8988T (cell line): ENCODE results near the gene TSPY8.
"Not testable (repeated sequence)": the region's sequence is repeated elsewhere in the genome, so short reads cannot be mapped to it uniquely, and the experiment has no call there.

Experiments
- DNase-seq: peaks from one replicate; pipeline ENCODE4 v3.0.0; 2011

Gene TSPY8

GRCh38 chrY:9357497-9357896, at the start of gene TSPY8:
Gene TSPY8 (plus strand): TSS chrY:9357797. CDS start chrY:9357843, 46 bp downstream.
- not testable (repeated sequence) for DNase-seq

DNA sequence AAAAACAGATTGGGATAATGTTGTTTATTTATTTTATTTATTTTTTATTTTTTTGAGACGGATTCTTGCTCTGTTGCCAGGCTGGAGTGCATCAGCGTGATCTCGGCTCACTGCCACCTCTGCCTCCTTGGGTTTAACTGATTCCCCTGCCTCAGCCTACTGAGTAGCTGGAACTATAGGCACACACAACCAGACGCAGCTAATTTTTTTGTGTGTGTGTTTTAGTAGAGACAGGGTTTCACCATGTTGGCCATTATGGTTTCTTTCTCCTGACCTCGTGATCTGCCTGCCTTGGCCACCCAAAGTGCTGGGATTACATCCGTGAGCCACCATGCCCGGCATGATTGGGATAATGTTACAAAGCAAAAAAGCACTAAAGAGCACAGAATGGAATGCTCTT, 36.6 kb upstream of the TSPY8 start:
- no peak for DNase-seq

DNA sequence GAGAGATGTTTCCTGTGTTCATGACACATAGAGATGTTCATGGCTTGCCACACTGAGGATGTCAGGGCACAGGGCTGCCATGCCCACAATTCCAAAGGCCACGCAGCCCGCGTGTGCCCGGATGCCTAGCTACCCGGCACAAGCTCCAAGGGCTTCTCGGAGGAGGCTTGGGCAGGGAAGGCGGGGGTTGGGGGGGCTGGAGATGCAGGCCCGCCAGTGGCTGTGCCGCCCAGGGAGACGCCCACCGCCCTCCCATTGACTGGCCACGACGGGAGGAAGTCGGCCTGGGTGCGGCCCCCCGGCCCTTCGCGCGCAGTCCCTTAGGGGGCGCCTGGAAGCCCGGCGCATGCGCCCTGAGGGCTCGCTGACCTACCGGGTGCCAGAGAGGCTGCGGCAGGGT, 20.4 kb upstream of the TSPY8 start, which contains the start of gene TSPY4:
Gene TSPY4 (plus strand): TSS at position 301 of the 400 bp plus-strand sequence. CDS start 46 bp downstream, at position 347.
- DNase-seq, result not testable (repeated sequence)

DNA sequence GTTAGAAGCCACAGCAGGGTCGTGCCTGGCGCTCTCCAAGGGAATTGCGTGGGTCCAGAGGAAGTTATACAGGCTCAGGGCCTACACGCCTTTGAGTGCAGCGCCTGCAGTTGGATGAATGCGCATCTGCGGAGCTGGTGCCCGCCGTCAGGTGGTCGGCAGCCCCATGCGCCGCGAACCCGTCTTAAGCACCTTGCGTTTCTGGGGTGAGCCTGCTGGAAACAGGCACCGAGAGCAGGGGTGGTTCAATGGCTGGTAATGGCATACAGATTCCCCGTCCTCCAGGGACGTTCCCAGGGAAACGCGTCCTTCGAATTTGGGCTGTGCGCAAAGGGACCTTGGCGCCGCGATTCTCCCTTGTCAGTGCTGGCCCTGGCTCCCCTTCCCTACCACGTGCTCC, 38.9 kb downstream of the TSPY8 start:
- not testable (repeated sequence) for DNase-seq

- DNase-seq, result not testable (repeated sequence)
Measured at GRCh38 chrY:9398121-9398520, 40.5 kb downstream of the TSPY8 start, which contains the start of gene TSPY3. Gene TSPY3 (plus strand): TSS chrY:9398421. CDS start chrY:9398467, 46 bp downstream.
